Erythroblast (primary cell): ENCODE results near the gene COX8A.

ENCODE experiments used
- GATA1 ChIP-seq: IDR thresholded peaks from 2 replicates; pipeline ENCODE4 v1.6.1; 2011; ENCODE audit warnings: low read depth, mild to moderate bottlenecking, control low read depth, low read length, moderate library complexity
- POLR2A ChIP-seq: IDR thresholded peaks from 2 replicates; pipeline ENCODE4 v1.6.1; 2011; ENCODE audit warnings: mild to moderate bottlenecking, low read length

DNA sequence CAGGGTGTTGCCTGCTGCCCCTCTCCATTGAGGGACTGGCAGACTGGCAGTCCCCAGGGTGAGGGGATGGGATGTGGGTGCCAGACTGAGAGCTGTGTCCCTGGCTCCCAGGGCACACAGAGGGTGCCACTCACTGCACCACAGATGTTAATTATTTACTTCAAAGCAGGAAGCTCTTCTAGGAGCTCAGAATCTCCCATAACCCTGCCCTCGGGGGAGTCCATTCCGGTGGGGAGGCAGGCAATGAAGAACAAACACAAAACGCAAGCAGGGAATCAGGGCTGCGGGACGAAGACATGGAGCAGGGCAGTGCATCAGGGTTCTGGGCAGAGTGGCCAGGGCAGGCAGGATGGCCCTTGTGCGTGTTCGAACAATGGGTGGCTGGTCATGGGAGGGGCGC, 37.0 kb downstream of the COX8A start:
- no peak for TF ChIP-seq POLR2A
- TF ChIP-seq GATA1: no peak
